ENCODE results near the gene ABHD17B. TPM values are rescaled to one million over a fixed set of nuclear protein-coding genes. Genes with fewer than 3 reads are reported as not detected.
"Not testable (repeated sequence)": the region's sequence is repeated elsewhere in the genome, so short reads cannot be mapped to it uniquely, and the experiment has no call there.

Gene ABHD17B
- total RNA-seq, 4 donors from 2014 or later: 30.0 to 46.2 (median 34.0) TPM

- H3K4me3 ChIP-seq (replicated peaks in 1 of 3): no peak overlapping the region
- no peak for DNase-seq
- WGBS, 2 donors: 69 to 83% methylated on average over 2 of the region's 2 CpGs
- TF ChIP-seq POLR2A (IDR thresholded peaks at IDR 0.05) (no peak), CTCF (IDR thresholded peaks at IDR 0.05) (no peak)
- peaks cover 3 to 6% of the 10 kb centered on the region in 2 donors for H3K4me1 ChIP-seq
- no peak overlapping the region for H3K27ac ChIP-seq
- H3K36me3 ChIP-seq: no peaks in the 10 kb centered on the region
- intact Hi-C loops (cut with DNase I): no loop called here
- H3K9me3 ChIP-seq: no peaks in the 10 kb centered on the region
- no peaks in the 10 kb centered on the region for H3K27me3 ChIP-seq
These were observed 6.9 kb downstream of the ABHD17B start for GRCh38 chr9:71904076-71904475.

GRCh38 chr9:71901695-71902597, 9.0 kb downstream of the ABHD17B start:
- H3K36me3 ChIP-seq: no peaks in the 10 kb centered on the region
- no peaks in the 10 kb centered on the region for H3K4me1 ChIP-seq
- 57 to 66% methylated on average over 6 of the region's 6 CpGs for WGBS, 2 donors
- H3K27me3 ChIP-seq: no peaks in the 10 kb centered on the region
- intact Hi-C loops (cut with DNase I): no loop called here
- DNase-seq: no peak
- no peak overlapping the region for H3K4me3 ChIP-seq (replicated peaks in 1 of 3)
- H3K27ac ChIP-seq: no peak overlapping the region
- H3K9me3 ChIP-seq: no peaks in the 10 kb centered on the region
- no peak for TF ChIP-seq POLR2A (IDR thresholded peaks at IDR 0.05)
- TF ChIP-seq CTCF (IDR thresholded peaks at IDR 0.05): no peak

- DNase-seq; H3K4me3 ChIP-seq (replicated peaks in 1 of 3); H3K27ac ChIP-seq; H3K9me3 ChIP-seq; intact Hi-C loops (cut with DNase I); H3K4me1 ChIP-seq; H3K27me3 ChIP-seq; H3K36me3 ChIP-seq: not testable (repeated sequence)
- 75 to 77% methylated on average over 6 of the region's 6 CpGs for WGBS, 2 donors
These were observed 12.2 kb downstream of the ABHD17B start for GRCh38 chr9:71898756-71899155.

- TF ChIP-seq POLR2A (IDR thresholded peaks at IDR 0.05) (no peak), CTCF (IDR thresholded peaks at IDR 0.05) (no peak)
- Histone ChIP-seq H3K27ac (no peak overlapping the region), H3K4me3 (replicated peaks in 1 of 3) (no peak overlapping the region), H3K36me3 (no peaks in the 10 kb centered on the region), H3K9me3 (no peaks in the 10 kb centered on the region), H3K27me3 (no peaks in the 10 kb centered on the region), H3K4me1 (no peaks in the 10 kb centered on the region)
- DNase-seq: no peak
- 82 to 84% methylated on average over 1 of the region's 1 CpG for WGBS, 2 donors
- intact Hi-C loops (cut with DNase I): no loop called here
These were observed 13.4 kb downstream of the ABHD17B start for GRCh38 chr9:71897577-71897976.

- Histone ChIP-seq H3K27me3 (no peaks in the 10 kb centered on the region), H3K4me3 (replicated peaks in 1 of 3) (no peak overlapping the region), H3K4me1 (no peaks in the 10 kb centered on the region), H3K36me3 (no peaks in the 10 kb centered on the region), H3K27ac (no peak overlapping the region), H3K9me3 (no peaks in the 10 kb centered on the region)
- intact Hi-C loops (cut with DNase I): no loop called here
- TF ChIP-seq POLR2A (IDR thresholded peaks at IDR 0.05): no peak
- TF ChIP-seq CTCF (IDR thresholded peaks at IDR 0.05): no peak
- DNase-seq: no peak
These were observed 14.2 kb downstream of the ABHD17B start for GRCh38 chr9:71896761-71897160.

Measured in thyroid gland (tissue), 4 donors.